Stimulated activated CD4-positive, alpha-beta T cell treated with anti-CD3 and anti-CD28 coated beads, TNF-alpha, amount 100 ng/mL, for 1 hour (primary cell): Measurements from ENCODE around the gene GMPR2.
"Not testable (repeated sequence)": the region's sequence is repeated elsewhere in the genome, so short reads cannot be mapped to it uniquely, and the experiment has no call there.

Source experiments
- DNase-seq, 3 donors: peaks; one replicate each; pipeline ENCODE4 v3.0.0-alpha.2; 2020; ENCODE audit warnings: low read depth in 3 of 3, low spot score in 1 of 3

Gene GMPR2

GRCh38 chr14:24228902-24229301 is 3.8 kb upstream of the GMPR2 start:
- DNase-seq: no peak

GRCh38 chr14:24231263-24232120 is 1.2 kb upstream of the GMPR2 start:
- no peak for DNase-seq

- DNase-seq: peak; percentile 64 to 79 (median 70)
Observed at GRCh38 chr14:24232121-24232644, 546 bp upstream of the GMPR2 start, which contains the start of gene NEDD8. NEDD8 (minus strand) TSS chr14:24232367; CDS start chr14:24232267, 100 bp downstream.

GRCh38 chr14:24233538-24233866 is 773 bp downstream of the GMPR2 start:
- no peak for DNase-seq

- DNase-seq: no peak
Observed at GRCh38 chr14:24234095-24235005, 1.6 kb downstream of the GMPR2 start.

- DNase-seq: no peak
Observed at GRCh38 chr14:24235804-24236688, 3.3 kb downstream of the GMPR2 start.

- DNase-seq: no peak
Observed at GRCh38 chr14:24236689-24237462, 4.1 kb downstream of the GMPR2 start.

GRCh38 chr14:24237463-24237955 is 4.8 kb downstream of the GMPR2 start:
- no peak for DNase-seq

GRCh38 chr14:24238123-24238522 is 5.4 kb downstream of the GMPR2 start:
- DNase-seq: no peak

GRCh38 chr14:24238527-24239037 is 5.9 kb downstream of the GMPR2 start:
- no peak for DNase-seq

- DNase-seq: no peak
Observed at GRCh38 chr14:24240110-24240918, 7.6 kb downstream of the GMPR2 start.

GRCh38 chr14:24241829-24242443 is 9.2 kb downstream of the GMPR2 start:
- DNase-seq: peak; percentile 84 to 85 (median 85)

- DNase-seq: no peak
Observed at GRCh38 chr14:24243336-24243836, 10.7 kb downstream of the GMPR2 start.

- not testable (repeated sequence) for DNase-seq
Observed at GRCh38 chr14:24245350-24245749, 12.6 kb downstream of the GMPR2 start.

- no peak for DNase-seq
Observed at GRCh38 chr14:24246765-24247212, 14.1 kb downstream of the GMPR2 start.

GRCh38 chr14:24247422-24247821 is 14.7 kb downstream of the GMPR2 start:
- no peak for DNase-seq

- no peak for DNase-seq
Observed at GRCh38 chr14:24249230-24250021, 16.7 kb downstream of the GMPR2 start.
